Panc1 (cell line): ENCODE measurements around the gene AGAP2.

Source experiments
- CTCF ChIP-seq: fragments of 450-650 bp; IDR thresholded peaks from 2 replicates; pipeline ENCODE4 v1.5.1; 2017; ENCODE audit warnings: mild to moderate bottlenecking
- POLR2AphosphoS5 ChIP-seq: IDR thresholded peaks from 2 replicates; pipeline ENCODE4 v1.6.1; 2012; ENCODE audit warnings: mild to moderate bottlenecking, low read depth, low read length, moderate library complexity
- TCF7L2 ChIP-seq: IDR thresholded peaks from 2 replicates; pipeline ENCODE4 v1.6.1; 2011; ENCODE audit warnings: mild to moderate bottlenecking, low read depth, low read length, inconsistent platforms

GRCh38 chr12:57707250-57707649, 31.3 kb downstream of the AGAP2 start:
- no peak for TF ChIP-seq CTCF
- no peak for TF ChIP-seq TCF7L2
- no peak for TF ChIP-seq POLR2AphosphoS5
